ENCODE results near the gene IL23R. TPM values are rescaled to one million over a fixed set of nuclear protein-coding genes. Genes with fewer than 3 reads are reported as not detected.
"Not testable (repeated sequence)": the region's sequence is repeated elsewhere in the genome, so short reads cannot be mapped to it uniquely, and the experiment has no call there.

The IL23R gene
- total RNA-seq, 4 donors from 2014 or later, result 1.6 TPM; not detected in 3

GRCh38 chr1:67135354-67135753 lies 30.9 kb upstream of the IL23R start:
- TF ChIP-seq, protein P1, sequence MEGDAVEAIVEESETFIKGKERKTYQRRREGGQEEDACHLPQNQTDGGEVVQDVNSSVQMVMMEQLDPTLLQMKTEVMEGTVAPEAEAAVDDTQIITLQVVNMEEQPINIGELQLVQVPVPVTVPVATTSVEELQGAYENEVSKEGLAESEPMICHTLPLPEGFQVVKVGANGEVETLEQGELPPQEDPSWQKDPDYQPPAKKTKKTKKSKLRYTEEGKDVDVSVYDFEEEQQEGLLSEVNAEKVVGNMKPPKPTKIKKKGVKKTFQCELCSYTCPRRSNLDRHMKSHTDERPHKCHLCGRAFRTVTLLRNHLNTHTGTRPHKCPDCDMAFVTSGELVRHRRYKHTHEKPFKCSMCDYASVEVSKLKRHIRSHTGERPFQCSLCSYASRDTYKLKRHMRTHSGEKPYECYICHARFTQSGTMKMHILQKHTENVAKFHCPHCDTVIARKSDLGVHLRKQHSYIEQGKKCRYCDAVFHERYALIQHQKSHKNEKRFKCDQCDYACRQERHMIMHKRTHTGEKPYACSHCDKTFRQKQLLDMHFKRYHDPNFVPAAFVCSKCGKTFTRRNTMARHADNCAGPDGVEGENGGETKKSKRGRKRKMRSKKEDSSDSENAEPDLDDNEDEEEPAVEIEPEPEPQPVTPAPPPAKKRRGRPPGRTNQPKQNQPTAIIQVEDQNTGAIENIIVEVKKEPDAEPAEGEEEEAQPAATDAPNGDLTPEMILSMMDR (IDR thresholded peaks at IDR 0.05), result no peak
- no peak for TF ChIP-seq POLR2A (IDR thresholded peaks at IDR 0.05)
- Histone ChIP-seq H3K36me3 (no peaks in the 10 kb centered on the region), H3K27ac (no peak overlapping the region), H3K4me3 (no peak overlapping the region), H3K27me3 (no peaks in the 10 kb centered on the region), H3K4me1 (peaks cover 0 to 13% (median 0%) of the 10 kb centered on the region in 4 donors), H3K9me3 (no peaks in the 10 kb centered on the region)
- no peak for DNase-seq

DNA sequence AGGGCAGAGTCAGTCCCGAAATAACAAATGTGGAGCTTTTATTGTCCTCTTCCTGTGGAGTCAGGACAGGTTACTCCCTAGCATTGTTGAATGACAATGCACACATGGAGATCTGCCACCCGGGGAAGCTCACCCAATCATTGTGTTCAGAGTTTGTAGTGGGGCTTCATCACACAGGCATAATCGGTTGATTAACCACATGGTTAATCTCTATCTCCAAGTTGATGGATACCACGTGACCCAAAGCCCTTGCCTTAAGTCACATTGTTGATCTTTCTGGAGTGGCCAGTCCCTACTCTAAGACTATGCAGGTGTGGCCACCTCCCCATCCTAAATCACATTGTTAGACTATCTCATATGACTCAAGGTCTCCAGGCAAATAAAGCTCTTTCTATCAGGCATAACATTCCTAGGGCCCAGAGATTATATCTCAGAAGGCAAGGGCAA lies 28.9 kb upstream of the IL23R start:
- H3K36me3 ChIP-seq, result no peaks in the 10 kb centered on the region
- DNase-seq, result no peak

GRCh38 chr1:67138813-67139499 lies 27.3 kb upstream of the IL23R start:
- Histone ChIP-seq H3K36me3 (no peaks in the 10 kb centered on the region), H3K27ac (peak overlapping the region in 1 of 4 donors; percentile 44), H3K4me3 (no peak overlapping the region), H3K9me3 (no peaks in the 10 kb centered on the region), H3K27me3 (no peaks in the 10 kb centered on the region), H3K4me1 (peaks cover 0 to 13% (median 0%) of the 10 kb centered on the region in 4 donors)
- no peak for TF ChIP-seq POLR2A (IDR thresholded peaks at IDR 0.05)
- TF ChIP-seq, protein P1 (IDR thresholded peaks at IDR 0.05), result no peak
- DNase-seq, result peak in 2 of 3 donors; percentile 45 to 54

More for the DNA sequence above, 28.9 kb upstream of the IL23R start:
- no peaks in the 10 kb centered on the region for H3K9me3 ChIP-seq
- no peak for TF ChIP-seq POLR2A (IDR thresholded peaks at IDR 0.05)
- TF ChIP-seq, protein P1 (IDR thresholded peaks at IDR 0.05), result no peak
- H3K4me3 ChIP-seq, result no peak overlapping the region
- peak overlapping the region in 1 of 4 donors; percentile 12 for H3K27ac ChIP-seq
- H3K27me3 ChIP-seq, result no peaks in the 10 kb centered on the region
- H3K4me1 ChIP-seq, result peaks cover 0 to 13% (median 0%) of the 10 kb centered on the region in 4 donors

DNA sequence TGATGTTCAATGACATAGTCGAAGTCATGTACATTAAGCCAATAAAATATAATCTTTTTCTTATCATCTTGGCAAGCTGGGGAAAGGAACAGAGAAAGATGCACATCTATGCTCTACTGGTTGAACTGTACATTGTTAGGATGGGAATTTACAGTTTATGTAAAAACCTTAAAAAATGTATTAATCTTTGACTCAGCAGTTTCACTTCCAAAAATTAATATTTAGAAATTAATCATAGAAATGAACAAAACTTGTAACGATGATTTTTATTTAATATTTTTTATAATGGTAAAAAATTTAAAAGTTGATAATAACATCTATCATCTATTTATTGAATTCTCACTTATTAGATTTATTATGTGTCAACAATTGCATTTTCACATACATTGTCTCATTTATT lies 25.8 kb upstream of the IL23R start:
- Histone ChIP-seq H3K4me3 (no peak overlapping the region), H3K27me3 (no peaks in the 10 kb centered on the region), H3K36me3 (no peaks in the 10 kb centered on the region), H3K4me1 (peaks cover 0 to 13% (median 0%) of the 10 kb centered on the region in 4 donors), H3K27ac (no peak overlapping the region), H3K9me3 (no peaks in the 10 kb centered on the region)
- DNase-seq, result no peak
- no peak for TF ChIP-seq POLR2A (IDR thresholded peaks at IDR 0.05)
- TF ChIP-seq, protein P1 (IDR thresholded peaks at IDR 0.05), result no peak

DNA sequence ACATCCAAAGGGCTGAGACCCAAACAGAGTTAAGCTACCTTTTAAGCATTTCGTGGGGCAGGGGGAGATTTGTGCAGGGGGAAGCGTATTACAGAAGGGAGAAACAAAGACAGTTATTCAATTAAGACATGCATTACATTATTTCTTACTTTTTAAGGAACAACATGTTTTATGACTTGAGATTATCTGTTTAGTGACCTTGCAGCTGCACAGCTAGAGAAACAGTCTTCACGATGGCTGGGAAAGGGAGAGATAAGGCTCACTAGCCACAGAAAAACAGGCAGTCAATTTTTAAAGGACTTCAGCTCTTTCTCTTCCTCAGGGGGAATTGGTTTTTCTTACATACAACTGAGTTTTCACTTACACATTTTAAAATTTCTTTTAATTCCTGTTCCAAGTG lies 24.4 kb upstream of the IL23R start:
- not testable (repeated sequence) for DNase-seq, H3K27me3 ChIP-seq, H3K27ac ChIP-seq, H3K9me3 ChIP-seq, H3K4me3 ChIP-seq, H3K36me3 ChIP-seq
- peaks cover 0 to 13% (median 0%) of the 10 kb centered on the region in 4 donors for H3K4me1 ChIP-seq

DNA sequence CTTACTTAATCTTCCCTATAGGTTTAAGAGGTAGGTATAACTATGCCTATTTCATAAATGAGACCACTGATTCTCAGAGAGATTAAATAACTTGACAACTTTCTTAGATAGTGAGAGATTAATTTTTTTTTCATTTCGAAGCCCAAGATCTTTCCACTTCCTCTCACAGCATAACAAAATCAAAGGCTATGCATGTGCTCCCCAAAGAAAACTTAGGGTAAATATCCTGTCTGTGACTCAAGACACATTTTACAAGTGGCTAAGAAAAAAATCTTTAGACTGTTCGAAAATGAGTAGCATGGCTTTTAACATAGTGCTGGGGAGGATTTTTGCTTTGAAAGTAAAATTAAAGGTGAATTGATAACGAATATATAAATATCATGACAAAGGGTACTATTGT lies 23.3 kb upstream of the IL23R start:
- Histone ChIP-seq H3K36me3 (no peaks in the 10 kb centered on the region), H3K9me3 (no peaks in the 10 kb centered on the region), H3K4me3 (no peak overlapping the region), H3K4me1 (peaks cover 0 to 2% (median 0%) of the 10 kb centered on the region in 4 donors), H3K27ac (no peak overlapping the region), H3K27me3 (no peaks in the 10 kb centered on the region)
- TF ChIP-seq POLR2A (IDR thresholded peaks at IDR 0.05), result no peak
- no peak for DNase-seq
